Upper lobe of right lung (tissue), 1 donor: ENCODE measurements around the gene CASQ2. TPM values are rescaled to one million over a fixed set of nuclear protein-coding genes. Genes with fewer than 3 reads are reported as not detected.

ENCODE experiments used
- ATAC-seq: fragments of 200-7000 bp; cut with Tn5 transposase; one replicate; pipeline ENCODE4 v1.9.1; 2020; ENCODE audit warnings: mild to moderate bottlenecking, moderate library complexity
- DNase-seq: peaks from one replicate; pipeline ENCODE4 v3.0.0-alpha.2; 2020
- H3K27ac ChIP-seq: fragments of 200-600 bp; one replicate; pipeline ENCODE4 v1.8.0; 2022
- H3K27me3 ChIP-seq: fragments of 200-600 bp; one replicate; pipeline ENCODE4 v1.8.0; 2022; ENCODE audit warnings: mild to moderate bottlenecking
- H3K36me3 ChIP-seq: fragments of 200-600 bp; one replicate; pipeline ENCODE4 v1.8.0; 2022
- H3K4me1 ChIP-seq: fragments of 200-600 bp; one replicate; pipeline ENCODE4 v1.8.0; 2022
- H3K4me3 ChIP-seq: fragments of 200-600 bp; one replicate; pipeline ENCODE4 v1.8.0; 2022; ENCODE audit warnings: mild to moderate bottlenecking
- H3K9me3 ChIP-seq: fragments of 200-600 bp; one replicate; pipeline ENCODE4 v1.8.0; 2022
- CTCF ChIP-seq: fragments of 200-600 bp; IDR thresholded peaks from one replicate; pipeline ENCODE4 v1.8.0; 2022; ENCODE audit warnings: antibody characterized with exemption
- intact Hi-C: fragments of 100-400 bp; cut with DNase I; formaldehyde crosslinking; loops from one replicate; pipeline ENCODE4 v1.11.0; 2022
- total RNA-seq: library from RNA; stranded (reverse); fragmentation: NEBNext Ultra II Directional; extraction: Animal tissue kit (Norgen Biotek cat#: 25700); gene quantifications from one replicate; pipeline ENCODE4 v1.2.1, GENCODE V29; 2021
- donor health status: DM: no; HTN: yes; CAD: no; lungs with severe emphysema.

Gene CASQ2
- total RNA-seq, 1 donor from 2014 or later: 1.3 TPM

- DNase-seq (no peak), ATAC-seq (no peak)
- no peak for TF ChIP-seq CTCF
- H3K27me3 ChIP-seq: no peaks in the 10 kb centered on the region
- no peaks in the 10 kb centered on the region for H3K4me1 ChIP-seq
- H3K9me3 ChIP-seq: no peaks in the 10 kb centered on the region
- peaks cover 38% of the 10 kb centered on the region for H3K36me3 ChIP-seq
- no peak overlapping the region for H3K27ac ChIP-seq
- no peak overlapping the region for H3K4me3 ChIP-seq
- intact Hi-C loops: no loop called here
Measured at GRCh38 chr1:115685029-115685705, 83.3 kb downstream of the CASQ2 start.

- no peak for TF ChIP-seq CTCF
- Histone ChIP-seq H3K9me3 (no peaks in the 10 kb centered on the region), H3K4me3 (no peak overlapping the region), H3K27me3 (no peaks in the 10 kb centered on the region), H3K27ac (no peak overlapping the region), H3K36me3 (peaks cover 28% of the 10 kb centered on the region), H3K4me1 (no peaks in the 10 kb centered on the region)
- intact Hi-C loops: no loop called here
- ATAC-seq: no peak
- no peak for DNase-seq
Measured at GRCh38 chr1:115682792-115683191, 85.7 kb downstream of the CASQ2 start.

GRCh38 chr1:115680730-115681111 lies 87.8 kb downstream of the CASQ2 start:
- Histone ChIP-seq H3K27ac (no peak overlapping the region), H3K27me3 (no peaks in the 10 kb centered on the region), H3K4me1 (no peaks in the 10 kb centered on the region), H3K36me3 (peaks cover 25% of the 10 kb centered on the region), H3K9me3 (no peaks in the 10 kb centered on the region), H3K4me3 (no peak overlapping the region)
- intact Hi-C loops: no loop called here
- TF ChIP-seq CTCF: no peak
- DNase-seq: no peak
- no peak for ATAC-seq

- Histone ChIP-seq H3K4me1 (no peaks in the 10 kb centered on the region), H3K27ac (no peak overlapping the region), H3K36me3 (peaks cover 9% of the 10 kb centered on the region), H3K4me3 (no peak overlapping the region), H3K27me3 (no peaks in the 10 kb centered on the region), H3K9me3 (no peaks in the 10 kb centered on the region)
- TF ChIP-seq CTCF: no peak
- ATAC-seq: peak; percentile 74
- intact Hi-C loops: no loop called here
- no peak for DNase-seq
Measured at GRCh38 chr1:115679141-115679611, 89.3 kb downstream of the CASQ2 start.

GRCh38 chr1:115678141-115678540 lies 90.4 kb downstream of the CASQ2 start:
- no peak overlapping the region for H3K4me3 ChIP-seq
- no peaks in the 10 kb centered on the region for H3K4me1 ChIP-seq
- no peak overlapping the region for H3K27ac ChIP-seq
- H3K36me3 ChIP-seq: peaks cover 6% of the 10 kb centered on the region
- intact Hi-C loops: no loop called here
- no peaks in the 10 kb centered on the region for H3K9me3 ChIP-seq
- DNase-seq (no peak), ATAC-seq (no peak)
- no peak for TF ChIP-seq CTCF
- no peaks in the 10 kb centered on the region for H3K27me3 ChIP-seq

- H3K27ac ChIP-seq: no peak overlapping the region
- intact Hi-C loops: no loop called here
- no peaks in the 10 kb centered on the region for H3K9me3 ChIP-seq
- H3K4me3 ChIP-seq: no peak overlapping the region
- DNase-seq: no peak
- no peaks in the 10 kb centered on the region for H3K27me3 ChIP-seq
- no peaks in the 10 kb centered on the region for H3K4me1 ChIP-seq
- TF ChIP-seq CTCF: peak; percentile 6
- H3K36me3 ChIP-seq: peaks cover 6% of the 10 kb centered on the region
- no peak for ATAC-seq
Measured at GRCh38 chr1:115677565-115677964, 90.9 kb downstream of the CASQ2 start.
